Cardiac fibroblast (primary cell): ENCODE data around the gene EDN1.

Source experiments
- DNase-seq, 2 donors: peaks; one replicate each; pipeline versions ENCODE4 v3.0.0 to v3.0.0-alpha.2; 2010; ENCODE audit warnings: low read depth in 2 of 2
- H3K4me3 ChIP-seq, 2 donors: replicated peaks in 1 of 2; 1 replicate in 1 of 2; 2 replicates in 1 of 2; pipeline ENCODE4 v1.5.1; 2011; ENCODE audit warnings: low read depth in 2 of 2, low read length in 2 of 2, mild to moderate bottlenecking in 2 of 2, moderate library complexity in 1 of 2
- TF ChIP-seq, protein P1 (sequence below): IDR thresholded peaks from one replicate; pipeline ENCODE4 v1.5.1; 2011; ENCODE audit warnings: low read depth, mild to moderate bottlenecking, low read length, inconsistent platforms

The EDN1 gene

DNA sequence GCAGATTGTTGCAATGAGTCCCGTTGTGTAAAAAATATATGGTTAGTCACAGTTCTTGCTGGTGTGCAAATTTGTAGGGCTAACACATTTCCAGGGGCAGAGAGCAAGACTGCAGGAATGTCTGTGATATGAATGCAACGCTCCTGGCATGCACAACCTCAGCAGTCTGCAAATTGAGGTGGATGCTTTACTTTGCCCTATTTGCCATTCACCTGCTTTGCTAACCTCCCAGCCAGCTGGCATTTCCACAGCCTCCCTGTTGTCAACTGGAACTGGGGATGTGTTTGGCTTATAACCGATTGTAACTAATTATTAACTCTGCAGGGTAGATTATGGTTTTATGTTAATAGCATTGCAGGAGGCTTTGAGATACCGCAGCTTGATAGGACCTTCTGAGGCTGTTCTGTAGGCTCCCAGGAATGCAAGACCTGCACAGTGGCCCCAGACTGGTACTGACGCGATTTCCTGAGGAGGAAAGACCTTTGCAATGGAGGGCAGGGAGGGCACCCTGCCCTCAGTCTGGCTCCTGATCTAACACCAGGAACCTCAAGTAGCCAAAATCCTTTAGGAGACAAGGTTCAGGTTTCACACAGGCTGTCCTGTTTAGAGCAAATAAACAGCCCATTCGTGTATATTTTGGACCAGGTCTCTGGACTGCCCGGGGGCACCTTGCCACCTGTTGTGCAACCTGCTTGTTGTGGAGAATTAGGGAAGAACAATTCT lies 53.4 kb downstream of the EDN1 start:
- DNase-seq: no peak
- no peak overlapping the region for H3K4me3 ChIP-seq
- TF ChIP-seq, protein P1, sequence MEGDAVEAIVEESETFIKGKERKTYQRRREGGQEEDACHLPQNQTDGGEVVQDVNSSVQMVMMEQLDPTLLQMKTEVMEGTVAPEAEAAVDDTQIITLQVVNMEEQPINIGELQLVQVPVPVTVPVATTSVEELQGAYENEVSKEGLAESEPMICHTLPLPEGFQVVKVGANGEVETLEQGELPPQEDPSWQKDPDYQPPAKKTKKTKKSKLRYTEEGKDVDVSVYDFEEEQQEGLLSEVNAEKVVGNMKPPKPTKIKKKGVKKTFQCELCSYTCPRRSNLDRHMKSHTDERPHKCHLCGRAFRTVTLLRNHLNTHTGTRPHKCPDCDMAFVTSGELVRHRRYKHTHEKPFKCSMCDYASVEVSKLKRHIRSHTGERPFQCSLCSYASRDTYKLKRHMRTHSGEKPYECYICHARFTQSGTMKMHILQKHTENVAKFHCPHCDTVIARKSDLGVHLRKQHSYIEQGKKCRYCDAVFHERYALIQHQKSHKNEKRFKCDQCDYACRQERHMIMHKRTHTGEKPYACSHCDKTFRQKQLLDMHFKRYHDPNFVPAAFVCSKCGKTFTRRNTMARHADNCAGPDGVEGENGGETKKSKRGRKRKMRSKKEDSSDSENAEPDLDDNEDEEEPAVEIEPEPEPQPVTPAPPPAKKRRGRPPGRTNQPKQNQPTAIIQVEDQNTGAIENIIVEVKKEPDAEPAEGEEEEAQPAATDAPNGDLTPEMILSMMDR: no peak

DNA sequence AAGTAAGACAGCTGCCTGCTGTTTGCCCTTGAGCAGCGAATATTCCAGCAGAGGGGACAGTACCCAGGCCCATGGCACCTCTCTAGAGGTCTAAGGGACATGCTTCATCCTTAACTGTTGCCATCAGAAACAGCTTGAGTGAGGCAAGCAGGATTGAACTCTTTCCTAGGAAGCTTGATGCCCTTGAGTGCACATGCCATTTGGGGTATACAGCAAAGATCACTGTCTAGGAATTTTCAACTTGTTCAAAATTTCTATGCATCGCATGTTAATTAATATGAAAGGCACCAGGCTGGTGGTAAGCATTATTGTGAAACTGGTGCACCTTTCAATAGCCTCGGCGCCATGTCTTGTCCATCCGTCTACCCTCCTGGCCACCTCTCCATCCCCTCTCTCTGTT lies 54.1 kb downstream of the EDN1 start:
- H3K4me3 ChIP-seq: no peak overlapping the region
- no peak for DNase-seq
- TF ChIP-seq, protein P1: no peak

GRCh38 chr6:12344961-12345693 lies 55.0 kb downstream of the EDN1 start:
- TF ChIP-seq, protein P1: no peak
- DNase-seq: peak in 1 of 2 donors; percentile 36
- H3K4me3 ChIP-seq: no peak overlapping the region

DNA sequence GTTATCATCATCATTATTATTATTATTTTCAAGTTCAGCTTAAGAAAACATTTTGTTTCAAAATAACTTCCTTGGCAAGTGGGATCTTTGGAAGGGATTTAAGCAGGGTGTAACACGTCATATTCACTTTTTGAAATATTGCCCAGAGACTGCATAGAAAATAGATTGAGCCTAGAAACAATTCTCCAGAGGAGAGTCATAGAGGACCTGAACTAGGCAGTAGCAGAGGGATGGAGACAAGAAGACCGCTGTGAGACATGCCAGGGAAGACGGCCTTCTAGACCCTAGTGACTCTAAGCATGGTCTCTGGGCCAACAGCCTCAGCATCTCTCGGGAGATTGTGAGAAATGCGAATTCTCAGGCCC lies 55.5 kb downstream of the EDN1 start:
- H3K4me3 ChIP-seq: no peak overlapping the region
- TF ChIP-seq, protein P1: no peak
- peak; percentile 63 to 80 for DNase-seq
